HG03060 (cell line): ENCODE results near the gene CCNT1.
A peak's percentile ranks its signal among the peaks of the same experiment; 100 is the strongest.
"Not testable (repeated sequence)": the region's sequence is repeated elsewhere in the genome, so short reads cannot be mapped to it uniquely, and the experiment has no call there.

Experiments used
- ATAC-seq: cut with Tn5 transposase; IDR thresholded peaks from one replicate; pipeline ENCODE4 v1.9.1; 2021; ENCODE audit warnings: low read depth, moderate number of reproducible peaks; ENCODE audit not compliant: unreplicated experiment

CCNT1 gene

GRCh38 chr12:48693572-48693971 lies 22.9 kb downstream of the CCNT1 start:
- no peak for ATAC-seq

GRCh38 chr12:48691826-48692487 lies 24.6 kb downstream of the CCNT1 start:
- ATAC-seq, result no peak

- no peak for ATAC-seq
These were observed 25.5 kb downstream of the CCNT1 start for GRCh38 chr12:48690990-48691389.

GRCh38 chr12:48690436-48690835 lies 26.1 kb downstream of the CCNT1 start:
- no peak for ATAC-seq

GRCh38 chr12:48688836-48689235 lies 27.7 kb downstream of the CCNT1 start:
- ATAC-seq, result no peak

GRCh38 chr12:48687592-48687991 lies 28.9 kb downstream of the CCNT1 start:
- no peak for ATAC-seq

GRCh38 chr12:48686615-48687334 lies 29.7 kb downstream of the CCNT1 start:
- ATAC-seq, result no peak

GRCh38 chr12:48686037-48686595 lies 30.4 kb downstream of the CCNT1 start:
- ATAC-seq, result no peak

- no peak for ATAC-seq
These were observed 33.0 kb downstream of the CCNT1 start for GRCh38 chr12:48683534-48683933.

- no peak for ATAC-seq
These were observed 33.6 kb downstream of the CCNT1 start for GRCh38 chr12:48682927-48683326.

GRCh38 chr12:48682533-48682905 lies 34.0 kb downstream of the CCNT1 start:
- ATAC-seq, result not testable (repeated sequence)

GRCh38 chr12:48681710-48682532 lies 34.6 kb downstream of the CCNT1 start, which contains the start of gene KANSL2:
KANSL2 (minus strand) TSS chr12:48682238; CDS start chr12:48681632, 606 bp downstream.
- peak; percentile 98 for ATAC-seq

GRCh38 chr12:48681399-48681709 lies 35.2 kb downstream of the CCNT1 start:
- no peak for ATAC-seq

- no peak for ATAC-seq
These were observed 35.6 kb downstream of the CCNT1 start for GRCh38 chr12:48680861-48681260.

GRCh38 chr12:48678551-48679185 lies 37.8 kb downstream of the CCNT1 start:
- ATAC-seq, result no peak

- ATAC-seq, result no peak
These were observed 45.2 kb downstream of the CCNT1 start for GRCh38 chr12:48671231-48671856.

GRCh38 chr12:48668996-48669395 lies 47.5 kb downstream of the CCNT1 start:
- no peak for ATAC-seq

- ATAC-seq, result no peak
These were observed 56.6 kb downstream of the CCNT1 start for GRCh38 chr12:48659863-48660262.

GRCh38 chr12:48651681-48652080 lies 64.8 kb downstream of the CCNT1 start:
- no peak for ATAC-seq

- ATAC-seq, result not testable (repeated sequence)
These were observed 71.2 kb downstream of the CCNT1 start for GRCh38 chr12:48645354-48645753.
